HK-2 (cell line): ENCODE results near the gene TECTA.

Experiments
- DNase-seq: peaks from one replicate; pipeline ENCODE4 v3.0.0-alpha.2; 2018; ENCODE audit not compliant: unreplicated experiment

Gene TECTA

DNA sequence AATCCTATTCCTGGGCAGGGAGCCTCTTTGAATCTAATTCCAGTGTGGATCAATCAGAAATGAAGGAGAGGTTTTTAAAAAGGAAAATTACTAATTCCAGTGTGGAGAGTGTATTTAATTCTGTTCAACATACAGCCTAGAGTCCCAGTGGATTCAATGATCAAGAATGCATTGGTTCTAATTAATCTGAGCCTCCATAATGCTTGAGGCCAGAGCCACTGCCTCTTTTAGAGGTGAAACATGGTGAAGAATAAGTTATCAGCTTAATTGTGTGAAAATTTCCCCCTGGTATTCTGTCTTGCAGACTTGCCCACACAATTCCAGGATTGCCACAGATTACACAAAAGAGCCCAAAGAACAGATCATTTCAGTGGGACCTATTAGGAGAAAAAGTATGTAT is 87.7 kb downstream of the TECTA start:
- no peak for DNase-seq

DNA sequence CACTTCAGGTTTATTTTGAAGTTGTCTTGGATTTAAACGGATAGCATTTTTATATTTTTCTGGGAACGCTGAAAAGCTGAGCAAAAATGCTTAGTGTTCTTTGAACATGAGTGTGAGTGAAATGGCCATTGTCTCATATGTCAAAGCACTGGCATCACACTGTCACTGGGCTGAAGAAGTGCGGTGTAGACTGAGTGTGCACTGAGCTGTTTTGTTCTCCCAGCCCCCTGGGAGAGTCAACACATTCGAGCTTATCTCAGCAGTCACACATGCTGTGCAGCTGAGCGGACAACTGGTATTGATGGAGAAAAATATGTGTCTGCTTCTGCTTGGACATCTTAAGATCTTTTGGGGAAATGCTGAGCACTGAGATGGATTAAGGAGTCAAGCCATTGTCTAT is 90.8 kb downstream of the TECTA start:
- DNase-seq, result no peak

DNA sequence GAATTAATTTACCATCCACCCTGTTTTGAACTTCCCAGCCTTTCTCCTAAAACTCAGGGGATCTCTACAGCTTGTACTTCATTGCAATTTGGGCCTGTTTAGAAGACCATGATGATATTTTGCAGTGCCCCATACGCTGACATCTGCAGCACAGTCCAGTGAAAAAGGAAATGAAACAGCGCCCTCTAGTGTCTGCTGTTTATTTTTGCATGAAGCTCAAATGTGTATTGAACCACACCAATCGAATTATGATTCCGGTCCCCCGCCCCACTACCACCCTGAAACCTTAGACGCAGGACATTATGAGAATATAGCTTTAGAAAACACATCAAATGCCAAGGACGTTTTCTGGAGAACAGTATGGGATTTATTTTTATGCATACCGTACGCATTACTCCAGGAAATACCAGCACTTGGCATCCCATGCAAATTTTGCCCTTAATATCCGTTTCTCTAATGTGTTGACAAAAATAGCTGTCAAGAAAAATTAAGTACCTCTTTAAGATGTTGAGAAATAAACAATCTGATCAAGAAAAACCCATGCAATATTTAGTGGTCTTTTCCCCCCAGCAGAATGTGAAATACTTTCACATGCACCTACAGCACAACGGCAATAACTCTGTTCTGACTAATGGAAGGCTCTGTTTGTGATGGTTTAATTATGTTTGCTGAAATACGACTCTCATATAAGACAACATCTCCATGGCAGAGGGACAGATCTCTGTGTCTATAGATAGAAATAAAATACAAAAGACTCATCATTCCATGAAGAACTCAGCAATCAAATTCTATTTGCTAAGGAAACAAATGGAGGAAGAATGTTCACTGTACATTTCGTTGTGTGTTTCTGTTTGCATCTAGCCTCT is 93.9 kb downstream of the TECTA start:
- peak; percentile 10 for DNase-seq

DNA sequence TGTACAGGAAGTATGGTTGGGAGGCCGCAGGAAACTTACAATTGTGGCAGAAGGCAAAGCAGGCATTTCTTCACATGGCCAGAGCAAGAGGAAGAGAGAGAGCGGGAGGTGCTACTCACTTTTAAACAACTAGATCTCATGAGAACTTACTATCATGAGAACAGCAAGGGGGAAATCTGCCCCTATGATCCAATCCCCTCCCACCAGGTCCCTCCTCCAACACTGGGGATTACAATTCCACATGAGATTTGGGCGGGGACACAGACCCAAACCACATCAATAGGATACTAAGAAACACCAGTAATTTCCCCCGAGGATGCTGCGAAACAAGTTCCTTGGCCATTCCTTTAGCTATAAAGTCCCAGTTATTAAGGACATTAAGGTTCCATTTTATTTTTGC is 97.4 kb downstream of the TECTA start:
- DNase-seq, result no peak

DNA sequence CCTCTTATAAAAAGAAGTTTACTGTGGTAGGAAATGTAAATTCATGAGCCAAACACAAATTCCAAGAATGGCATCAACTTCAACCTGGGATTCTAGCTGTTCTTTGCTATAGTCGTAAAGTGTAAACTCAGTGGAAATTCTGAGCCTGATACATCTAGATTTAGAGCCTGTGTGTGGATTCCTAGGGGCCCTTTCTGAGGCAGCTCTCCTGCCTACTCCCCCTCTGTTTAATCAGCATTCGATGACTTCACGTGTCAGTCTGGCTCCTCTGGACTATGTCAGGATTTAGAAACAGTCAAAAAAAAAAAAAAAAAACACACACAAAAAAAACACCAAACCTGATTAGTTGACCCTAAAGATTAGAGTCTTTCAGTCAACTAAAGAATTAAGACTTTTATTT is 98.5 kb downstream of the TECTA start:
- DNase-seq, result no peak

DNA sequence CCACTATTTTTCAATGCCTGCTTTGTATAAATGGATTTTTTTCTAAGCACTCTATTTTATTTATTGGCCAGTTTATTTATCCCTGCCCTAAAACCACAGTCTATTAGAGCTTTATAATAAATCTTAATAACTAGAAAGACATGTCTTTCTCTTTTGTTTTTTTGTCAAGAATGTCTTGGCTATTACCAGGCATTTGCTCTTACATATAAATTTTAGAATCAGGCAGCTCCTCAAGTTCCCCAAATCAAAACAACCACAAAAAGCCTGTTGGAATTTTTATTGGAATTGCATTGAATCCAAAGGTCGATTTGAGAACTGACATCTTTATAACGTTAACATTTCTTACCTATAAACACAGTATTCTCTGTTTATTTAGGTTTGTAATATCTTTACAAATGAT is 105.8 kb downstream of the TECTA start:
- no peak for DNase-seq

DNA sequence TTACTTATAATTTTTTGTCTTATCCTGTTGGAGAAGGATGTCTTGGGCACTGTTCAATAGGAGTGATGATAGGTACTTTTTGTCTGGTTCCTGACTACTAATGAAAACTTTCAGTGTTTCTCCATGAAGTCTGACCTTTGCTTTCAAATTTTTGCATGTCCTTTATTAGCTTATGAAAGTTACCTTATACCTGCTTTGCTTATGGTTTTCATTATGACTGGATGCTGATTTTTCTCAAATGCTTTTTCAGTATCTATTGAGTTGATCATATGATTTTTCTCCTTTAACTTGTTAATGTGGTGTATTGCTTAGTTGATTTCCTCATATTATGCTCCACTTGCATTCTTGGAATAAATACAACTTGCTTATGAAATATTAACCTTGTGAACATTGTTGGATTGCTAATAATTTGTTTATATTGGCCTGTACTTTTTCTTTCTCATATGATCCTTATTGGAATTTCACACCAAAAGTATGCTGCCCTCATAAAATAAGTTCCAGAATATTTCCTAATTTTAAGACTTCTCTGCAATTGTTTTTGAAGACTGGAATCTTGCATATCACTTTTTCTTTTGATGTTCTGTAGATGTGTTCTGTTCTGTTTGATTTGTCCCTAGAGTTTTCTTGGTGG is 106.6 kb downstream of the TECTA start:
- DNase-seq, result no peak

DNA sequence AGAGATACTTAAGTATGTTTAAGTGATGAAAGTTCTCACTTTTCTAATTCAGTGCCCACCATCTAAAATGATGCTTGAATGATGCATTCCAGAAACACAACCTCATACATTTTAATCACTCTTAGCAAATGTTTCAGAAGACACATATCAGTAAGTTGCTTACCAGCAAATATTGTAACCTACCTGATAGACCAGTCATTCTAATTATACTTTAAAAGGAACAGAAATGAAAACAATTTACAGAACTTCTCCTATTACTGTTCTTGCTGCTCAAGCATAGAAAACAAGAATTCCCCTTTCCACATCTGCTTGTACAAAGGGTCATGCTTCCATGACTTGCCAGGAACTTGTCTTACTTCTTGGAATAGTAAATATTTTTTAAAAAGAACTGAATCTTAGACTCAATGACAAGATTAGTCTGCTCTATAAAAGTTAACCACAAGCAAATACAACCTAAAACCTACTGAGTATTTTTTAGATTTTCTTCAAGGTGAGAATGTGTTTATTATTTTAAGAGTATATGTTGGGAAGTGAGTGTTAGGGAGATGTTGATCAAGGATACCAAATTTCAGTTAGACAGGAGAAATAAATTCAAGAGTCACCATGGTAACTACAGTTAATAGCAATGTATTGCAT is 109.5 kb downstream of the TECTA start:
- no peak for DNase-seq

DNA sequence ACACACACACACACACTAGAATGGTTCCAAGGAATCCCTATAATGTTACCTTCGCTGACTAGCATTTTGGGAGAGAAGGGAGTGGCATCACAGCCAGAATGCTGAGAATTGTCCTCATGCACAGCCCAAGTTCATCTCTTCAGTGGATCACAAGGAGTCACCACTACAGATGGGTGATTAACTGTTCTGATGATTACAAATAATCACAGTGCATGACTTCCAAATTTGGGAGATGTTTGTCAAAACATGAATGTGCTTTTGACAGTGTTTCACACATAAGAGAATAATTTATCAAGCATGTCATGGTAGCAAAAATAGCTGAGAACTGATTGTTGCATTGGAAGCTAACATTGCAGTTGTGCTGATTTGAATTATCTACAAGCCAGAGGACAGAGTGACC is 110.6 kb downstream of the TECTA start:
- DNase-seq, result no peak

DNA sequence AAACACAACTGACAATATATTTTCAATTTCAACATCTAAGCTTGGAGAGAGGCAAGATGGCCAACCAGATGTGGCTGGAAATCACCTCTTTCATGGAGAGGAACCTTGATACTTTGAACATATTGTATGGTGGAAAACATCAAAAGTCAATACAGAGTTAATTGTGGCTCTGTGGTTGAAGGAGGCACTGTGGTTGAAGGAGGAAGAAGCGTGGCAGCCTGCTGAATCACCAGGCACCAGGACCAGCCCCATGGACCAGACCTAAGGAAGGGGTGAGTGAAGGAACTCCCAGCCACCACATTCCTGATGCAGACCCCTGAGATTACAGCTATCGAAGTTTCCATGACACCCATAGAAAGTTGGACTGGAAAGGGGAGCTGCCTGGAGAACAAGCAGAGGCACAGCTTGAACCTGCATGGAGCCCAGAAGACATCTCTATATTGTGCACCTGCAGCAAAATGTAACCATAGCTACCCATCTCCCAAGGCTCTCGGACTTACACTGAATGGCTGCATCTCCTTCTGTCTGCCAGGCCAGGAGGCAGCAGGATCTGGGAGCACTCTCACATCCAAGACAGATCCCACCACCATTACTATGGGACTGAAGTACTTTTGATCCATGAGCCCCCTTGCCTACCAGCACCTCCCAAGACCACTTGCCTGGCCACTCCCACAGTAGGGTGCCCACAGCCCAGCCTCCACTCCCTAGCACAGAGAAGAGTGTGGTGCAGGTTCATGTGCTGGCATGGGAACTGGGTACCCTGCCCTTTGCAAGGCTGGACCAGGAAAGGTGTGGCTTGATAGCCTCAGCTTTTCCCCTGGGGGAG is 111.7 kb downstream of the TECTA start:
- DNase-seq, result no peak

DNA sequence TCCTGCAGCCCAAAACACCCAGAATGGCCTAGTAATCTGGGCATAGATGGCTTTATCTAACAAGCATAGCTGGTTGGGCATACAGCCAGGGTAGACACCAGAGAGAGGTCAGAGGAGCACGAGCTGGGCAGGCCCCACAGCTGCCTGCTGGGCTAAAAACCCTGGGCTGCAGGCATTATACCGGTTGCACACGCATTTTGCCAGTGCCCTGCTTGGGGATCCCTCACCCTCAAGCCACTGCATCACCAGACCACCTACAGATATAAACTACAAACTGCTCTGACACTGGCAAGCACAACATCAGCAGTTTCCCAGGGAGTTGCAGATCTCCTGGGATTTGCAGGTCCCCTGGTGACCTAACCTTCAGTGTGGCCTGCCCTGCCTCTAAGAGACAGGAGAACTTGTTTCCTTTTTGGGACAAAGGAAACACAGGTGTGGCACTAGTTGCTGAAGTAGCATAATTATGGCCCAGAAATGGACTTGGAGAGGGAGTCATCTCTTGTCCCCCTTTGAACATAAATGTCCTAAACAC is 112.4 kb downstream of the TECTA start:
- DNase-seq, result no peak

DNA sequence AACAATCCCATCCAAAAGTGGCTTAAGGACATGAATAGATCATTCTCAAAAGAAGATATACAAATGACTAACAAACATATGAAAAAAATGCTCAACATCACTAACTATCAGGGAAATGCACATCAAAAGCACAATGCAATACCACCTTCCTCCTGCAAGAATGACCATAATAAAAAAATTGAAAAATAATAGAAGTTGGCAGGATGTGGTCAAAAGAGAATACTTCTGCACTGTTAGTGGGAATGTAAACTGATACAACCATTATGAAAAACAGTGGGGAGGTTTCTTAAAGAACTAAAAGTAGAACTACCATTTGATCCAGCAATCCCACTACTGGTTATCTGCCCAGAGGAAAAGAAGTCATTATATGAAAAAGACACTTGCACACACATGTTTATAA is 113.8 kb downstream of the TECTA start:
- DNase-seq, result no peak

DNA sequence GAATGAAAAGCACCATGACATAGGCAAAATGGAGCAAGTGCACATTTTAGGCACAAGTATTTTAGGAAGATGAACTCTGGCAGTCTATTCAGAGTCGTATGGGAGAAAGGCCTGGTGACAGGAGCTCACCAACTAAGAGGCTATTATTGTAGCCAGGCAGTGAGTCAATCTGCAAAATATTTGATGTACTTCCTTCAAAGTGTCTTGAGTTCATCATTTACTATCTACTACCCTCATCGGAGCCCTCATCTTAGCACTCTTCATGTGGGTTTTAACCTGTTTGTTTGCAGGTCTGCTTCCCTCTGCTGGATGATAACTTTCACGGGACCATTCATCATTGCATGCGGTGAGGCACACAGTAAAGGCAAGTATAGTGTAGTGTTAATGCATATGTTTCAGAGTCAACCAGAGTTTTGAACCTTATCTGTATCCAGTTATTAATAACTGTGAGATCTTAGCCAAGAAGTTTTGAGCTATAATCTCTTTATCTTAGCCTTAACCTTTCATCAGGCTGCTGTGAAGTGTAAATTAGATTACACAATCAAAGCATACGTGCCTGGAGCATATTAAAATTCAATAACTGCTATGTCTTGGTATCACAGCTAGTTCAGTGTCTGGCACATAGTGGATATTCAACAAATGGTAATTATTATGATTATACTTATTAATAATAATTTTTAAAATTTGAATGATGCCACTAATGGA is 120.6 kb downstream of the TECTA start:
- no peak for DNase-seq

DNA sequence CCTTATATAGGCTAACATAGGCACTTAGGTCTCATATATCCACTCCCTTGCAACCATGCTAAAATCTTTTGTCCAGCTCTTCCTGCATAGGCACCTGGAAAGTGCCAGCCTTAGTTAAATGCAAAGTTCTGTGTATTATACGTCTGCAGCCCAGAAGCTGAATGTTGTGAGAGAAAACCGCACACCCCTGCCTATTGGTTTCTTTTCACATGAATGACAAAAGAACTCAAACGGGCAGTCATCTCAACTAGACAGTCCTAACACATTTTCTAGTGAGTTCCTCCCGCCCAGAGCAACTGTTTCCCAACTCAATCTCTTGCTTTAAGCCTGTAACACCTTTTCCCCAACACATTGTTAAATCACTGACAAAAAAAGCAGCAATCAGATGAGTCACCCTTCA is 122.1 kb downstream of the TECTA start:
- DNase-seq, result no peak

DNA sequence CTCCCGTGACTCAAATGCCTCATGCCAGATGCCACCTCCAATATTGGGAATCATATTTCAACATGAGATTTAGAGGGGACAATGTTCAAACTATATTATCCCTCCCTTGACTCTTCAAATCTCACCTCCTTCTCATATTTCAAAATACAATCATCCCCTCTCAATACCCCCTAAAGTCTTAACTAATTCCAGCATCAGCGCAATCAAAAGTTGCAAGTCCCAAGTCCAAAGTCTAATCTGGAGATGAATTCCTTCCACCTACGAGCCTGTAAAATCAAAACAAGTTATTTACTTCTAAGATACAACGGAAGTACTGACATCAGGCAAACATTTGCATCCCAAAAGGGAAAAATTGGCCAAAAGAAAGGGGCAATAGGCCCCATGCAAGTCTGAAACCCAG is 124.3 kb downstream of the TECTA start:
- no peak for DNase-seq

DNA sequence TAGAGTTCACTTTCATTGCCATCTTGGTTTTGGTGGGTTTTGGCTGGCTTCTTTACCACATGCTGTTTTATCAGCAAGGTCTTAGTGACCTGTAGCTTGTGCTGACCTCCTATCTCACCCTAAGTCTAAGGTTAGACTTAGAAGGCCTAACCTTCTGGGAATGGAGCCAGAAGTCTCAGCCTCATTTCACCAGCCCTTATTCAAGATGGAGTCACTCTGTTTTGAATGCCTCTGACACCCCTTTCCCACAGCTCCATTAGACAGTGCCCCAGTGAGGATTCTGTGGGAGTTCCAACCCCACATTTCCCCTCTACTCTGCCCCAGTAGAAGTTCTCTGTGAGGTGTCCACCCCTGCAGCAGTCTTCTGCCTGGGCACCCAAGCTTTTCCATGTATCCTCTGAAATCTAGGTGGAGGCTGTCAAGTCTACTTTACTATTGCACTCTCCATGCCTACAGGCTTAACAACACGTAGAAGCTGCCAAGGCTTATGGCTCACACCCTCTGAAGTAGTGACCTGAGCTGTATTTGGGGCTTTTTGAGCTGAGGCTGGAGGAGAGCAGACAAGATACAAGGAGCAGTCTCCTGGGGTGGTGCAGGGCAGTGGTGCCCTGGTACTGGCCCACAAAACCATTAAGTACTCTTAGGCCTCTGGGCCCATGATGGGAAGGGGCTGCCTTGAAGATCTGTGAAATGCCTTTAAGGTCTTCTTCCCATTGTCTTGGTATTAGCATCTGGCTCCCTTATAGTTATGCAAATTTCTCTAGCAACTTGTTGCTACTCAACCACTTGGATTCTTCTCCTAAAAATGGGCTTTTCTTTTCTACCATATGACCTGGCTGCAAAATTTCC is 125.6 kb downstream of the TECTA start:
- DNase-seq, result no peak

DNA sequence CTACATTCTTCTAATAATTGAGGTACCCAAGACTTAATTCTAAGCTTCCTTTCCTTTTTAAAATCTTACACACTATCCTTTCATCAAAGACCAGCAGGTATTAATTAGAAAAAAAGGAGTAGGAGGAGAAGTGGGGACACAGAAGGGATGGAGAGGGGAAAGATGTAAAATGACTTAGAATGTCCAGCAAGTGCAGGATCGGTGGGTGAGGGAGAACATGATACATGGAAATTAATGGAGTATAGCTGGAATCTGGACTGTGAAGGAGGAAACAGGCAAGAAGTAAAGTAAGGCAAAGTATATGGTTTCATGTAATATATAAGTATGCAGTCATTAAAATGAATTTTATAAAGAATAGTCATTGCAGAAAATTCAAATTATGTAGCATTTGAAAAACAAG is 127.8 kb downstream of the TECTA start:
- DNase-seq, result no peak

DNA sequence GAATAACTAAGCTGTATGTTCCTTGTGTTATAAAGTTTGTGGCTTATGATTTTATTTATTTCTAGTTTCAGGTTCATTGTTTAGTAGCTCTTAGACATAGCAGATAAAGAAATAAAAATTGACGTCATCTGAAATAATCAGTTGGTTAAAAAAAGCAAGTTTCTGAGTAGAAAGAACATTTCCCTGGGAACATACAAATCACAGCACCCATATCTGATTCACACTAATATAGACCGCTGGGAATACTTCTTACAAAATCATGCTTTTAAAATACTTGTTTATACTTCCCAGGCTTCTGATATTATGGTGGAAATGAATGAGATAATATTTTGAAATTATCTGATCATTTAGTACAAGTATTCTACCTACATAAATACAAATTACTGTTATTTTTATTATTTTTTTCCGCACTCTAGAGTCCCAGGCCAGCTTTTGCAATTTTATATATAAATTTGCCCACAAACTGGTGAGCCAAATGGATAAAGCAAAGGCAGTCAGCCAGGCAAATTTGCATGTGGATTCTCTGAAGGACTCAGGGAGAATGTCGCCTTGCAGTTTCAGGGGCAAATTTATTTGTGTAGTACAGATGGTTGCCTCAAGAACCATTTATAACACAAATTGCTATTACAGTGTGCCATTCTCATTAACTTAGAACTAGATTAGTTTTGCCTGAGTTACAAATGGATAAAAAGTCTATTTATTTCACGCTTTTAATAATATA is 128.6 kb downstream of the TECTA start:
- DNase-seq, result no peak

DNA sequence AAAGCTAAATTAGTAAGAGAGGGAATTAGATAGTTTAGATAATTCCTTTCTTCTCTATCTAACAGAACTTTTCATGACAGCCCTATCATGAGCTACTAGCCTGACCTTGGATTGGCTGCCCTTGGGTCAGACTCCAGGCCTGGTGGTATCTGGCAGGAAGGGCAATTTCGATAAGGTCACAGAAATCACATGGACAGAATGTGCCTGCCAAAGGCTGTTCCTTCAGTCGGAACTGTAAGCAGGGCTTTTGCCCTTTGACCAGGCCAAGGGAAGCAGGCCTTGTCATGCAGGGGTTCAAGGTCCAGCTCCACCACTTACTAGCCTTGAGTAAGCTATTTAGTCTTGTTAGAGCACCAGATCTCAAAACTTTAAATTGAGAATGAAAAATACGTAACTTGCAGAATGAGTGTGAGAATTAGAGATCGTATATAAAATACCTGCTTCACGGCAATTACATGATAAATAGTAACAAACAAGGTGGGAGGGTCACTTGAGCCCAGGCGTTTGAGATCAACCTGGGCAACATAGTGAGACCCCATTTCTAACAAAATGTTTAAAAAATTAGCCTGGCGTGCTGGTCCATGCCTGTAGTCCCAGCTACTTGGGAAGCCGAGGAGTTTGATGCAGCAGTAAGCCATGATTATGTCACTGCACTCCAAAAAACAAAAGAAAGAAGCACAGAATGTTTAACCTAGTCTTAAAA is 130.7 kb downstream of the TECTA start:
- DNase-seq, result no peak
